Lower leg skin (tissue), 4 donors: ENCODE data around the gene TEN1. TPM values are rescaled to one million over a fixed set of nuclear protein-coding genes. Genes with fewer than 3 reads are reported as not detected.
A peak's percentile ranks its signal among the peaks of the same experiment; 100 is the strongest.

ENCODE experiments used
- DNase-seq, 2 donors: peaks; one replicate each; pipeline ENCODE4 v3.0.0-alpha.2; 2019; ENCODE audit warnings: low spot score in 2 of 2
- H3K4me3 ChIP-seq: fragments of 200-600 bp; sonication (generic); 2 replicates; pipeline ENCODE4 v1.5.1; 2017; ENCODE audit warnings: mild to moderate bottlenecking, low read depth; ENCODE audit not compliant: poor library complexity, severe bottlenecking
- POLR2A ChIP-seq, 2 donors: fragments of 450-650 bp; IDR thresholded peaks; one replicate each; pipeline ENCODE4 v1.6.1; 2016 to 2017; ENCODE audit warnings: antibody characterized with exemption in 2 of 2, mild to moderate bottlenecking in 1 of 2, moderate library complexity in 1 of 2
- WGBS, 2 donors: methylation state at CpG; one replicate each; pipeline ENCODE4 v1.1.5; 2018; 5-methylcytosine and 5-hydroxymethylcytosine counted together
- intact Hi-C: fragments of 100-400 bp; cut with DNase I; formaldehyde crosslinking; loops from one replicate; pipeline ENCODE4 v1.15.0; 2023; ENCODE audit warnings: low total_unique reads
- total RNA-seq, 4 donors: library from RNA; depleted of rRNA; stranded (reverse); fragments of >200 nt; gene quantifications; one replicate each; pipeline ENCODE4 v1.1.0, GENCODE V29; 2016
- TF ChIP-seq, protein P1 (sequence below), 3 donors: fragments of 450-650 bp; IDR thresholded peaks; one replicate each; pipeline ENCODE4 v1.5.1; 2016; ENCODE audit warnings: antibody characterized with exemption in 3 of 3, mild to moderate bottlenecking in 3 of 3, moderate library complexity in 2 of 3

Gene TEN1
- total RNA-seq, 4 donors from 2014 or later = 43.7 to 57.9 (median 49.7) TPM

DNA sequence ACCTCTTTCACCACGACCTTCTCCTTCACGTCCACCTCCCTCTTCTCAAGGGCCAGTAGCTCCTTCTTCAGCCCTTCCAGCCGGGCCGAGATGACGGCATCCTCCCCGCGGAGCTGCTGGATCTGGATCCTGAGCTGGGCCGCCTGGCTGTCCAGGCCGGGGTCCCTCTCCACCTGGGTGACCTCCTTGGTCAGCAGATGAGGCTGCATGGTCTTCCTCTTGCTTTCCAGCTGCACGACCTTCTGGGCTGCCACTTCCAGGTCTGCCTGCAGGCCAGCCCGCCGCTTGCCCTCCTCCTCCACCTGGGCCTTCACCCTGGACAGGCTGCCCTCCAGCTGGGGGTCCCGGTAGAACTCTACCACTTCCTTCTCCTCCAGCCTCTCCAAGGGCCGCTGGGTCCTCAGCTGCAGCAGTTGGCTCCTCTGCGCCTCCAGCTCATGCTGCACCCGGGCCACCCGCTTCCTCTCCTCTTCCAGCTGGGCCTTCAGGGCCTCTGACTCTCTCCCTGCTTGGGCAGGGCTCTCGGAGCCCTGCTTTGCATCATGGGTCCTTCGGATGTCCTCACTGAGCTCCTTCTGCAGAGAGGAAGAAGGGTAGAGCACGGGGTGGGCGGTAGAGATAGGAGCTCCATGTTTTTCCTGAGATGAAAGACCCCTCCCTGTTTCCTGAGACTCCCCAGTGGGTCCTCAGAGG is 31.1 kb downstream of the TEN1 start:
- no peak for DNase-seq
- 89 to 91% methylated on average over 21 of the region's 21 CpGs for WGBS, 2 donors
- TF ChIP-seq, protein P1, sequence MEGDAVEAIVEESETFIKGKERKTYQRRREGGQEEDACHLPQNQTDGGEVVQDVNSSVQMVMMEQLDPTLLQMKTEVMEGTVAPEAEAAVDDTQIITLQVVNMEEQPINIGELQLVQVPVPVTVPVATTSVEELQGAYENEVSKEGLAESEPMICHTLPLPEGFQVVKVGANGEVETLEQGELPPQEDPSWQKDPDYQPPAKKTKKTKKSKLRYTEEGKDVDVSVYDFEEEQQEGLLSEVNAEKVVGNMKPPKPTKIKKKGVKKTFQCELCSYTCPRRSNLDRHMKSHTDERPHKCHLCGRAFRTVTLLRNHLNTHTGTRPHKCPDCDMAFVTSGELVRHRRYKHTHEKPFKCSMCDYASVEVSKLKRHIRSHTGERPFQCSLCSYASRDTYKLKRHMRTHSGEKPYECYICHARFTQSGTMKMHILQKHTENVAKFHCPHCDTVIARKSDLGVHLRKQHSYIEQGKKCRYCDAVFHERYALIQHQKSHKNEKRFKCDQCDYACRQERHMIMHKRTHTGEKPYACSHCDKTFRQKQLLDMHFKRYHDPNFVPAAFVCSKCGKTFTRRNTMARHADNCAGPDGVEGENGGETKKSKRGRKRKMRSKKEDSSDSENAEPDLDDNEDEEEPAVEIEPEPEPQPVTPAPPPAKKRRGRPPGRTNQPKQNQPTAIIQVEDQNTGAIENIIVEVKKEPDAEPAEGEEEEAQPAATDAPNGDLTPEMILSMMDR (IDR thresholded peaks at IDR 0.05) = no peak
- no peak for TF ChIP-seq POLR2A (IDR thresholded peaks at IDR 0.05)

DNA sequence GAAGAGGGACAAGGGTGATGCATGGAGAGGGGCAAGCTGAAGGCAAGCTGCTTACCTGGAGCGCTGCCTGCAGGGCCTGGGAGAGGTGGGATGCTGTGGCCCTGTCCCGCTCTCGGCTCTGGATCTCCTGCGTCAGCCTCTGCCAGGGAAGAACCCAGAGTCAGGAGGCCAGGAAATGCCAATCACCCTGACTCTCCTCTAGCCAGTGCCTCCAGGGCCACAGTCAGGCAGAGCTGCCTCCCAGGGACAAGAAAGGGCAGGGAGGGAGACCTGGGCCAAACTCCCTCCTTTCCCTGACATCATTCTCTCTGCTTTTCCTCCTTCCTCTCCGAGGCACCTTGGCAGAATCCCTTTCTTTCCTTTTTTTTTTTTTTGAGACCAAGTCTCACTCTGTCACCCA is 32.9 kb downstream of the TEN1 start:
- intact Hi-C loops = loop anchor here (5.0 kb wide), 1 partner anchor 50 kb away; no protein-coding TSS in a partner anchor
- H3K4me3 ChIP-seq = no peak overlapping the region
- TF ChIP-seq POLR2A (IDR thresholded peaks at IDR 0.05) = no peak
- TF ChIP-seq, protein P1 (IDR thresholded peaks at IDR 0.05) = no peak
- DNase-seq = no peak
- 76 to 80% methylated on average over 5 of the region's 5 CpGs for WGBS, 2 donors

More for the DNA sequence above, 31.1 kb downstream of the TEN1 start:
- H3K4me3 ChIP-seq = no peak overlapping the region
- intact Hi-C loops = loop anchor here (5.0 kb wide), 2 partner anchors 52 to 103 kb away; no protein-coding TSS in a partner anchor

DNA sequence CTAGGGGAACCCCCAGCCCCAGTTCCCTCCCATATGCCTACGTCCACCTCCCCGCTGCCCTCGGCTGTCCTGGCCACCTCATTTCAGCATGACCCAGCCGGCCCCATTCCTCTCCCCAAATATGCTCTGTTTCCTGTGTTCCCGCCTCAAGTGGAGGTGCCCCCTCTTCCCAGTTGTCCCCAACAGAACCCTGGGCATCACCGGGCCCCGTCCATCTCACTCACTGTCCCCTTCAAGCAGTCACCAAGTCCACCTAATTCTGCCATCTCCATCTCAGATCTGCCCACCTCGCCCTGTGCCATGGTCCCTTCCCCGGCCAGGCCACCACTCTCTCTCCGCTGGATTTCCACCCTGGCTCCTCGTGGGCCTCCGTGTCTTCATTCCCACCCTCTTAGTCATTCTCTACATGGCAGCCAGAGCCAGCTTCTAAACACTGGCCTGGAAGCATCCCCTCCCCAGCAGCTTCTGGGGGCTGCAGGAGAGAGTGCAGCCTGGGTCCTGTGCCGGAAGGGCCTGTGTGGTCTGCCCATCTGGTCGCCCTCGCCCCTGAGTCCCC is 34.4 kb downstream of the TEN1 start:
- H3K4me3 ChIP-seq = no peak overlapping the region
- TF ChIP-seq, protein P1 (IDR thresholded peaks at IDR 0.05) = no peak
- no peak for TF ChIP-seq POLR2A (IDR thresholded peaks at IDR 0.05)
- intact Hi-C loops = loop anchor here (5.0 kb wide), 1 partner anchor 49 kb away; no protein-coding TSS in a partner anchor
- DNase-seq = no peak
- WGBS, 2 donors = 83 to 85% methylated on average over 15 of the region's 15 CpGs

DNA sequence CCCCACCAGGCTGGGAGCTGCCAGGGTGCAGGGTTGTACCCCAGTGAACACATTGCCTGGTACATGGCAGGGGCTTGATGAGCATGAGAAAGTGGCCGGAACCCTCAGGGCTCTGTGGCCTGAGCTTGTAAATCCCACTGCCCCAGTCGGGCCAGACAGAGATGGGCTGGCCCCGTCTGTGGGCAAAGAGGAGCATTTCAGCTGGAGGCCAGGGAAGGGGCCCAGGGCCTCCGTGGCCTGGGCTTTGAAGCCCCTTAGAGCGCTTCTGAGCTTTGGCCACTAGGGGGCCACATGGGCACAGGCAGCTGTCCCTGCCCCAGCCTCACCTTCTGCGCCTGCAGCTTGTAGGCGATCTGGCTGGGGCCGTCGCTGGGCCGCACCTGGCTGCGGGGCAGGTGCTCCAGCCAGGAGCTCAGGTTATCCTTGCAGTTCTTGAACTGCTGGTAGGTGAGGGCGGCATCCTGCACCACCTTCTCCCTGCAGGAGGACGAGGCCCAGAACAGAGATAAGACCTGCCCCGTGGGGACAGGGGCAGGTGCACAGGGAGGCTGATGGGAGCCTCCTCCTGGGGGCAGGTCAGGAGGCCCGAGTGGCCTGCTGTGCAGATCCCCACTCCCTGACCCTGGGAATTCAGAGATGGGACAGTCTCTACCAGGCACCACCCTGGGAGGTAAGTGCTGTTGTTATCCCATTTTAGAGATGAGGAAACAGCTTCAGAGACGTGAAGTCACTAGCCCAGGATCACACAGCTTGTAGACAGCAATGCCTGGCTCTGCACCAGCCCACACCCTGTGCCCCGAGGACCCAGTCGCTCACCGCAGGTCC is 35.3 kb downstream of the TEN1 start:
- TF ChIP-seq, protein P1 (IDR thresholded peaks at IDR 0.05) = peak in 2 of 3 donors; percentile 84 to 86
- no peak for TF ChIP-seq POLR2A (IDR thresholded peaks at IDR 0.05)
- WGBS, 2 donors = 29 to 48% methylated on average over 9 to 10 of the region's 19 CpGs
- H3K4me3 ChIP-seq = no peak overlapping the region
- intact Hi-C loops = loop anchor here (5.0 kb wide), 1 partner anchor 48 kb away; no protein-coding TSS in a partner anchor
- peak in 1 of 2 donors; percentile 33 for DNase-seq

DNA sequence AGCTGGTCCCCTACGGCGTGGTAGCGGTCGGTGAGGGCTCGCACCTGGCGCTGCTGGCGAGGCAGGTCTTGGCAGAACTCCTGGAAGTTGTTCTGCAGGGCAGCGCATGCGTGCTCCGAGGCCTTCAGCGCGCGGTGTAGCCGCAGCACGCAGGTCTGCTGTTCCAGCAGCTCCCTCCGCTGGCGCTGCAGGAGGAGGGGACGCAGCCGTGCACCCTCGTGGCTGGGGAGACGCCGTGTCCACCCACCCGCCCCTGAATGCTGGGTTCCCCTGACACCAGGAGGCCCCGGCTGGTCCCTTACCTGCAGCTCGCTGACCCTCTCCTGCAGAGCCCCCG is 35.9 kb downstream of the TEN1 start:
- WGBS, 2 donors = 47% methylated on average over 3 of the region's 26 CpGs; no CpG with 5 or more reads in 1 of the 2 donors
- intact Hi-C loops = loop anchor here (5.0 kb wide), 1 partner anchor 47 kb away; no protein-coding TSS in a partner anchor
- no peak for DNase-seq

More for the DNA sequence above, 35.9 kb downstream of the TEN1 start:
- H3K4me3 ChIP-seq = no peak overlapping the region
- TF ChIP-seq POLR2A (IDR thresholded peaks at IDR 0.05) = no peak
- TF ChIP-seq, protein P1 (IDR thresholded peaks at IDR 0.05) = no peak
